ENCODE results near the gene NUP62. TPM values are rescaled to one million over a fixed set of nuclear protein-coding genes. Genes with fewer than 3 reads are reported as not detected.

Gene NUP62
- total and polyA plus RNA-seq, 4 donors = 14.2 to 19.8 (median 18.1) TPM

DNA sequence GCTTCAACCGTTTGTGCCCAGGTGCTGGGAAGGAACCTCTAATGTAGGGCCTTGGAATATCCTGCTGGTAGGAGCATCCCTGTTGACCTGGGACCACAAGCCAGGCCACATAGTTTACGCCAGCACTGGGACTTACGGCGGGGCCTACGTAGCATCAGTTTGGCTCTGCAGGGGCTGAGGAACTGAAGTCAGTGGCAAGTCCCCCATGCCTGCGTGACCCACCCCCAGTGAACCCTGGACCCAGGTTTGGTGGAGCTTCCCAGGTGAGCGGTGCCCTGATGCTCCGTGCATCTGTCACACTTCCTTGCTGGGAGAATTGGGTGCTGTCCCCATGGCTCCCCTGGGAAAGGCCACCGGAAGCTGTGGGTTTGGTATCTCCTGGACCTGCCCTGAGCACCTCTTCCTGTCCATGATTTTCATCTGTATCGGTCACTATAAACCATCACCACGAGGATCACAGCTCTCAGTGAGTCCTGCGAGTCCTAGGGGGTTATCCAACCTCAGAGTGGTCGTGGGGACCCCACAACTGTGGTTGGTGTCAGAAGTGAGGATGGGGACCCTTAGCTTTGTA, 21.7 kb upstream of the NUP62 start:
- no peak for TF ChIP-seq MAX (IDR thresholded peaks at IDR 0.05)
- DNase-seq (ENCODE audit: low spot score) = no peak
- H3K4me1 ChIP-seq (ENCODE audit: control insufficient read depth in 4 of 4, insufficient read depth in 4 of 4, low read length in 3 of 4) = peaks cover 0 to 18% (median 18%) of the 10 kb centered on the region in 4 donors

GRCh38 chr19:49950590-49950948, 21.3 kb upstream of the NUP62 start:
- Histone ChIP-seq H3K4me1 (ENCODE audit: control insufficient read depth in 4 of 4, insufficient read depth in 4 of 4, low read length in 3 of 4) (peaks cover 0 to 18% (median 18%) of the 10 kb centered on the region in 4 donors), H3K4me3 (ENCODE audit: low read depth in 1 of 3, low read length in 3 of 3) (no peak overlapping the region), H3K9me3 (ENCODE audit: control insufficient read depth in 4 of 4, low read length in 3 of 4) (no peaks in the 10 kb centered on the region), H3K9ac (ENCODE audit: low read depth in 1 of 2, low read length in 2 of 2) (no peak overlapping the region), H3K27me3 (ENCODE audit: control insufficient read depth in 4 of 4, insufficient read depth in 4 of 4, low read length in 3 of 4) (no peaks in the 10 kb centered on the region), H3K27ac (ENCODE audit: low read depth in 1 of 2, low read length in 2 of 2) (no peak overlapping the region), H3K36me3 (ENCODE audit: control insufficient read depth in 4 of 4, insufficient read depth in 3 of 4, low read depth in 1 of 4, low read length in 3 of 4) (no peaks in the 10 kb centered on the region)
- TF ChIP-seq REST (IDR thresholded peaks at IDR 0.05) (no peak), HNF4A (conservative IDR thresholded peaks at IDR 0.05) (no peak), JUND (IDR thresholded peaks at IDR 0.05) (no peak), SP1 (IDR thresholded peaks at IDR 0.05) (no peak)
- TF ChIP-seq, protein P1, sequence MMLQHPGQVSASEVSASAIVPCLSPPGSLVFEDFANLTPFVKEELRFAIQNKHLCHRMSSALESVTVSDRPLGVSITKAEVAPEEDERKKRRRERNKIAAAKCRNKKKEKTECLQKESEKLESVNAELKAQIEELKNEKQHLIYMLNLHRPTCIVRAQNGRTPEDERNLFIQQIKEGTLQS (IDR thresholded peaks at IDR 0.05) = no peak
- 85% methylated on average over 5 of the region's 5 CpGs for WGBS
- no peak for DNase-seq (ENCODE audit: low spot score)

More for the DNA sequence above, 21.7 kb upstream of the NUP62 start:
- Histone ChIP-seq H3K9ac (ENCODE audit: low read depth in 1 of 2, low read length in 2 of 2) (no peak overlapping the region), H3K9me3 (ENCODE audit: control insufficient read depth in 4 of 4, low read length in 3 of 4) (no peaks in the 10 kb centered on the region), H3K27ac (ENCODE audit: low read depth in 1 of 2, low read length in 2 of 2) (no peak overlapping the region), H3K27me3 (ENCODE audit: control insufficient read depth in 4 of 4, insufficient read depth in 4 of 4, low read length in 3 of 4) (no peaks in the 10 kb centered on the region), H3K36me3 (ENCODE audit: control insufficient read depth in 4 of 4, insufficient read depth in 3 of 4, low read depth in 1 of 4, low read length in 3 of 4) (no peaks in the 10 kb centered on the region), H3K4me3 (ENCODE audit: low read depth in 1 of 3, low read length in 3 of 3) (no peak overlapping the region)
- 81% methylated on average over 13 of the region's 13 CpGs for WGBS

DNA sequence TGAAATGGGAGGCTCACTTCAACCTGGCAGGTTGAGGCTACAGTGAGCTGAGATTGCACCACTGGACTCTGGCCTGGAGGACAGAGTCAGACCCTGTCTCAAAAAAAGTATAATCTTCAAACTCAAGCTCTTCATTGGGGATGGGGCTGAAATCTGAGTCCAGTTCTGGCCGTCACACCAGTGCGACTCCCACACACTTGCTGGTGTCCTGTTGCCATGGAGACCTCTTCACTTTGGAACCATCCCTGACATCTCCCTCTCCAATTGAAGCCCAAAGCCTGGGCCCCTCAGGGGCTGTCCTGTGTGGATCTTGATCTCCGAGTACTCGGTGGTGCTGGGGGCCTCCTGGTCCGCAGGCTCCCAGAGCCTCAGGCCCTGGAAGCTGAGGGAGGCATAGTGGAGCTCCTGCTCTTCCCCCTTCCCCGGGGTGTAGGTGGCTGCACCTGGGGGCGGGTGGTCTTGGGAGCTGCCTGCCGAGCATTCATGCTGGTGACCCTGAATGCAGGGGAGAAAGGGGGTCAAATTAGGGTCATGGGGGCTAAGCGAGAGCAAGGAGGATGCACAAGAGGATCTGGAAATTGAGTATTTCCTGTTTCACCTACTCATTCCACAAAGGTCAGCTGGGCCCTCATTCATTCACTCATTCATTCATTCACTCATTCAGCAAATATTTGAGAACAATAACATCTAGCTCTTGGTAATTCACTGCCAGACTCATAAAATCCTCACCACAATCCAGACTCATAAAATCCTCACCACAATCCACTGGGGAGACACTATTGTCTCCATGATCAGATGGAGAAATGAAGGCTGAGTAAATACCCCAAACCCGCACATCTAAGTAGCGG, 20.7 kb upstream of the NUP62 start:
- H3K27ac ChIP-seq (ENCODE audit: low read depth in 1 of 2, low read length in 2 of 2) = no peak overlapping the region
- DNase-seq (ENCODE audit: low spot score) = no peak
- TF ChIP-seq, protein P1 (IDR thresholded peaks at IDR 0.05) = no peak
- TF ChIP-seq REST (IDR thresholded peaks at IDR 0.05) (no peak), JUND (IDR thresholded peaks at IDR 0.05) (no peak), GABPA (IDR thresholded peaks at IDR 0.05 in 1 of 2, conservative IDR thresholded peaks at IDR 0.05 in 1 of 2) (no peak), NR2F2 (IDR thresholded peaks at IDR 0.05) (no peak), MAX (IDR thresholded peaks at IDR 0.05) (no peak), FOXA1 (IDR thresholded peaks at IDR 0.05) (no peak), ZBTB33 (IDR thresholded peaks at IDR 0.05) (no peak)
- TF ChIP-seq, protein P2, sequence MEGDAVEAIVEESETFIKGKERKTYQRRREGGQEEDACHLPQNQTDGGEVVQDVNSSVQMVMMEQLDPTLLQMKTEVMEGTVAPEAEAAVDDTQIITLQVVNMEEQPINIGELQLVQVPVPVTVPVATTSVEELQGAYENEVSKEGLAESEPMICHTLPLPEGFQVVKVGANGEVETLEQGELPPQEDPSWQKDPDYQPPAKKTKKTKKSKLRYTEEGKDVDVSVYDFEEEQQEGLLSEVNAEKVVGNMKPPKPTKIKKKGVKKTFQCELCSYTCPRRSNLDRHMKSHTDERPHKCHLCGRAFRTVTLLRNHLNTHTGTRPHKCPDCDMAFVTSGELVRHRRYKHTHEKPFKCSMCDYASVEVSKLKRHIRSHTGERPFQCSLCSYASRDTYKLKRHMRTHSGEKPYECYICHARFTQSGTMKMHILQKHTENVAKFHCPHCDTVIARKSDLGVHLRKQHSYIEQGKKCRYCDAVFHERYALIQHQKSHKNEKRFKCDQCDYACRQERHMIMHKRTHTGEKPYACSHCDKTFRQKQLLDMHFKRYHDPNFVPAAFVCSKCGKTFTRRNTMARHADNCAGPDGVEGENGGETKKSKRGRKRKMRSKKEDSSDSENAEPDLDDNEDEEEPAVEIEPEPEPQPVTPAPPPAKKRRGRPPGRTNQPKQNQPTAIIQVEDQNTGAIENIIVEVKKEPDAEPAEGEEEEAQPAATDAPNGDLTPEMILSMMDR (IDR thresholded peaks at IDR 0.05; ENCODE audit: low read depth, low read length, missing input control) = no peak

More for the DNA sequence above, 20.7 kb upstream of the NUP62 start:
- Histone ChIP-seq H3K36me3 (ENCODE audit: control insufficient read depth in 4 of 4, insufficient read depth in 3 of 4, low read depth in 1 of 4, low read length in 3 of 4) (no peaks in the 10 kb centered on the region), H3K4me3 (ENCODE audit: low read depth in 1 of 3, low read length in 3 of 3) (no peak overlapping the region), H3K4me1 (ENCODE audit: control insufficient read depth in 4 of 4, insufficient read depth in 4 of 4, low read length in 3 of 4) (peaks cover 0 to 20% (median 17%) of the 10 kb centered on the region in 4 donors), H3K27me3 (ENCODE audit: control insufficient read depth in 4 of 4, insufficient read depth in 4 of 4, low read length in 3 of 4) (no peaks in the 10 kb centered on the region), H3K9me3 (ENCODE audit: control insufficient read depth in 4 of 4, low read length in 3 of 4) (no peaks in the 10 kb centered on the region), H3K9ac (ENCODE audit: low read depth in 1 of 2, low read length in 2 of 2) (no peak overlapping the region)
- WGBS = 78% methylated on average over 11 of the region's 11 CpGs
